HEK293T (cell line): ENCODE measurements around the gene ITSN2.

ENCODE experiments used
- CTCF ChIA-PET: fragments of 350-600 bp; formaldehyde crosslinking; extraction: SDS; loops from one replicate; lab custom pipeline; 2021; ENCODE audit warnings: antibody characterized with exemption, inconsistent platforms; lab: Yijun Ruan, JAX
- POLR2A ChIA-PET: fragments of 350-600 bp; formaldehyde crosslinking; extraction: SDS; loops from one replicate; lab custom pipeline; 2020; ENCODE audit warnings: antibody characterized with exemption, inconsistent platforms; lab: Yijun Ruan, JAX
- DNase-seq: peaks from one replicate; pipeline ENCODE4 v3.0.0; 2012; ENCODE audit warnings: mixed read lengths; ENCODE audit errors: extremely low spot score
- ARNT ChIP-seq: fragments of 450-650 bp; IDR thresholded peaks from 2 replicates; pipeline ENCODE4 v1.6.1; 2017; ENCODE audit warnings: mild to moderate bottlenecking
- BHLHE40 ChIP-seq: fragments of 450-650 bp; IDR thresholded peaks from 2 replicates; pipeline ENCODE4 v1.6.1; 2016; ENCODE audit warnings: mild to moderate bottlenecking, moderate library complexity, borderline replicate concordance
- CTBP1 ChIP-seq: fragments of 450-650 bp; IDR thresholded peaks from 2 replicates; pipeline ENCODE4 v1.6.1; 2016; ENCODE audit warnings: borderline replicate concordance
- ELF4 ChIP-seq: fragments of 450-650 bp; IDR thresholded peaks from 2 replicates; pipeline ENCODE4 v1.6.1; 2017; ENCODE audit warnings: antibody characterized with exemption
- FOXA1 ChIP-seq: fragments of 450-650 bp; IDR thresholded peaks from 2 replicates; pipeline ENCODE4 v1.6.1; 2016; ENCODE audit warnings: mild to moderate bottlenecking
- FOXK2 ChIP-seq: fragments of 450-650 bp; IDR thresholded peaks from 2 replicates; pipeline ENCODE4 v1.6.1; 2016; ENCODE audit warnings: mild to moderate bottlenecking
- FOXM1 ChIP-seq: fragments of 450-650 bp; IDR thresholded peaks from 2 replicates; pipeline ENCODE4 v1.6.1; 2017; ENCODE audit warnings: mild to moderate bottlenecking, borderline replicate concordance
- HDGF ChIP-seq: fragments of 450-650 bp; IDR thresholded peaks from 2 replicates; pipeline ENCODE4 v1.6.1; 2017; ENCODE audit warnings: antibody characterized with exemption, borderline replicate concordance
- L3MBTL2 ChIP-seq: fragments of 450-650 bp; conservative IDR thresholded peaks from 2 replicates; pipeline ENCODE4 v1.6.1; 2016; ENCODE audit warnings: mild to moderate bottlenecking
- LEF1 ChIP-seq: fragments of 450-650 bp; IDR thresholded peaks from 2 replicates; pipeline ENCODE4 v1.6.1; 2017; ENCODE audit warnings: mild to moderate bottlenecking, borderline replicate concordance
- NFRKB ChIP-seq: fragments of 450-650 bp; IDR thresholded peaks from 2 replicates; pipeline ENCODE4 v1.6.1; 2016; ENCODE audit warnings: mild to moderate bottlenecking, moderate library complexity
- SP1 ChIP-seq: fragments of 450-650 bp; IDR thresholded peaks from 2 replicates; pipeline ENCODE4 v1.6.1; 2017
- SUZ12 ChIP-seq: fragments of 450-650 bp; IDR thresholded peaks from 2 replicates; pipeline ENCODE4 v1.6.1; 2016; ENCODE audit warnings: mild to moderate bottlenecking
- TARDBP ChIP-seq: fragments of 450-650 bp; IDR thresholded peaks from 2 replicates; pipeline ENCODE4 v1.6.1; 2016
- ZNF384 ChIP-seq: fragments of 450-650 bp; IDR thresholded peaks from 2 replicates; pipeline ENCODE4 v1.6.1; 2016
- TF ChIP-seq, protein P1 (sequence below): fragments of 450-650 bp; IDR thresholded peaks from 2 replicates; pipeline ENCODE4 v1.6.1; 2016

The ITSN2 gene

DNA sequence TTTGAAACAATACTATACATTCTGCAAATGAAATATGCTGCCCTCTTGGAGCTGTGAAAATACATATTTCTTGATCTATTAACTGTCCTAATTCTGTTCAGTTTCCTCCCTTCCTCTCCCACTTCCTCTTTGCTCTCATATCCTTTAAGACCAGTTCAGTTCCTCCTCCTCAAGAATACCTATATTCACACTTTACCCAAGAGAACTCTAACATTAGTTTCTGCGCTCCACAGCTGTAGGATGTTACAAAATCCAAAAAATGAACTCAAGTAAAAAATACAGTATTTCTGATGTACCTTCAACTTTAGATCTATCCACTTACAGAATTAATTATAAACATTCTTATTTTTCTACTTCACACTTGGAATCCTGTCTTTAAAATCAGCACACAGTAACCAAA is 5.4 kb downstream of the ITSN2 start:
- no peak for DNase-seq
- ChIA-PET CTCF (no interaction called here), POLR2A (no interaction called here)
- TF ChIP-seq SUZ12 (no peak), CTBP1 (no peak), NFRKB (no peak), L3MBTL2 (no peak), HDGF (no peak), SP1 (no peak), FOXK2 (no peak), BHLHE40 (no peak), FOXM1 (no peak), ARNT (no peak), TARDBP (no peak), ZNF384 (no peak), ELF4 (no peak), LEF1 (no peak), FOXA1 (no peak)
- TF ChIP-seq, protein P1, sequence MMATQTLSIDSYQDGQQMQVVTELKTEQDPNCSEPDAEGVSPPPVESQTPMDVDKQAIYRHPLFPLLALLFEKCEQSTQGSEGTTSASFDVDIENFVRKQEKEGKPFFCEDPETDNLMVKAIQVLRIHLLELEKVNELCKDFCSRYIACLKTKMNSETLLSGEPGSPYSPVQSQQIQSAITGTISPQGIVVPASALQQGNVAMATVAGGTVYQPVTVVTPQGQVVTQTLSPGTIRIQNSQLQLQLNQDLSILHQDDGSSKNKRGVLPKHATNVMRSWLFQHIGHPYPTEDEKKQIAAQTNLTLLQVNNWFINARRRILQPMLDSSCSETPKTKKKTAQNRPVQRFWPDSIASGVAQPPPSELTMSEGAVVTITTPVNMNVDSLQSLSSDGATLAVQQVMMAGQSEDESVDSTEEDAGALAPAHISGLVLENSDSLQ: no peak

DNA sequence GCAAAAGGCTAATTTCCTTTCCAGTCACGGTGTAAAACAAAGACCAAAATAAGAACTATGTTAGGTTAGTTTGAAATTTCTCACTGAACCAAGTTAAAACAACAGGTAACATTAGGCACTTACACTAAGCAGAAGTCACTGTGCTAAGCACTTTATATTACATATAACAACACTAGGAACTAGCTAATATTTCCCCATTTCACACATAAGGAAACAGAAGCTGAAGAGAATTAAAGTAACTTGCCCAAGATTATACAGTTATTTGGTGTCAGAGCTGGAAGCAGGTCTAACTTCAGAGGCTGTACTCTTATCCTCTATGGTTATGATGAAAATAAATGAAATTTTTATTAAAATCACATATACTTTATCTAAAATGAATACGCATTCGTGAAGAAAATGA is 5.9 kb downstream of the ITSN2 start:
- CTCF ChIA-PET: no interaction called here
- no peak for DNase-seq
- POLR2A ChIA-PET: no interaction called here
- TF ChIP-seq TARDBP: no peak
- no peak for TF ChIP-seq L3MBTL2
- no peak for TF ChIP-seq ELF4

DNA sequence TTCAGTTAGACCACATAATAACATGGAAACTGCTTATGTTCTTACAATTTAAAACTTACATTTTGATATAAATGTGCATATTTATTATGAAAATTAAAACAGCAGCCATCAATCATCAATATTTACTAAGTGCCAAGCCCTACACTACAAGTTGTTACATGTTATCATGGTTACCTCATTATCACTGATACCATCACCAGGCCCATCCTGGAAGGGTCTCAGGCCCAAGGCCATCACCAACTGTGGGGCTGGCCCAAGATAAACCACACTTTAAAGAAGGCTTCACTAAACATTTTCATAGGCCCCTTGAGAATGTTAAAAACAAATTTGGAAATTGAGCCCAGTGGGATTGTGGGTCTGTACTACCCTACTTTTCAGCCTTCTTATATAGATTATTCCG is 6.4 kb downstream of the ITSN2 start:
- ChIA-PET CTCF (interaction anchor here (0.6 to 0.7 kb wide), 2 partner anchors 41 to 233 kb away, joined by 3 to 6 read pairs; no protein-coding TSS in a partner anchor), POLR2A (no interaction called here)

DNA sequence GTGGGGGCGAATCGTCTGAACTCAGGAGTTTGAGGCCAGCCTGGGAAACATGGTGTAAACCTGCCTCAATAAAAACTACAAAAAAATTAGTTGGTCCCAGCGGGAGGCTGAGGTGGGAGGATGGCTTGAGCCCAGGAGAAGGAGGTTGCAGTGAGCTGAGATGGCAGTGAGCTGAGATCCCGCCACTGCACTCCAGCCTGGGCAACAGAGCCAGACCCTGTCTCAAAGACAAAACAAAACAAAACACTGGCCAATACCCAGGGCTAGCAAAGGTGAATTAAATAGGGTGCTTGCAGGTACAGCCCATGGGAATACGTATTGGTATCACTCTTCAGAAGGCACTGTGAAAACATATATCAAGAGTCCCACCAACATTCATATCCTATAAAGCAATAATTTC is 7.0 kb downstream of the ITSN2 start:
- TF ChIP-seq FOXA1 (no peak), BHLHE40 (no peak), SP1 (no peak), CTBP1 (no peak), ARNT (no peak), HDGF (no peak), L3MBTL2 (no peak), NFRKB (no peak), FOXK2 (no peak), LEF1 (no peak), TARDBP (no peak), ZNF384 (no peak), ELF4 (no peak)
- TF ChIP-seq, protein P1: no peak
- no peak for DNase-seq
- POLR2A ChIA-PET: no interaction called here
- CTCF ChIA-PET: interaction anchor here (0.6 to 0.7 kb wide), 2 partner anchors 41 to 232 kb away, joined by 3 to 6 read pairs; no protein-coding TSS in a partner anchor

More for the DNA sequence above, 6.4 kb downstream of the ITSN2 start:
- no peak for DNase-seq
- TF ChIP-seq, protein P1: peak; percentile 40
- no peak for TF ChIP-seq ZNF384

DNA sequence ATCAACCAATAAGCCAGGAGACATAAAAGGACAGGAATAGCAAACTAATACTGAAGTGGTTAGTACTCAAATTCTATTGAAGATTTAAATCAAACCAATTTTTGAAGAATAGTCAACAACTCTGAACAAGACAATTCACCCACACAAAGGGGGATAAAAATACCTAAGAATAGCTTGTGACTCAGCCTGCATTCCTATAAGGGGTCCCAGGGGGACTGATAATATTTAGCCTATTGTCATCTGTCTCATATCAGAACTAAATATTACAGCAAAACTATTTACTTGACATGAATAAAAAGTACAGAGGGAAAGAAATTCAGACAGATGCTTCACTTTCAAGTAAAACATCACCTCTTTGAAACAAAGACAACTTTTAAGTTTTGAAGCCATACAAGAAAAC is 7.7 kb downstream of the ITSN2 start:
- no peak for TF ChIP-seq SUZ12
- TF ChIP-seq, protein P1: no peak
- no peak for TF ChIP-seq TARDBP
- TF ChIP-seq ZNF384: no peak
- no peak for TF ChIP-seq HDGF
- no peak for TF ChIP-seq CTBP1
- no peak for TF ChIP-seq FOXK2
- no peak for TF ChIP-seq BHLHE40
- no peak for TF ChIP-seq NFRKB
- TF ChIP-seq ARNT: no peak
- TF ChIP-seq L3MBTL2: no peak
- TF ChIP-seq LEF1: no peak
- TF ChIP-seq FOXM1: no peak
- TF ChIP-seq SP1: no peak
- no peak for TF ChIP-seq ELF4
- no peak for TF ChIP-seq FOXA1
- DNase-seq: no peak
- ChIA-PET POLR2A (no interaction called here), CTCF (no interaction called here)

DNA sequence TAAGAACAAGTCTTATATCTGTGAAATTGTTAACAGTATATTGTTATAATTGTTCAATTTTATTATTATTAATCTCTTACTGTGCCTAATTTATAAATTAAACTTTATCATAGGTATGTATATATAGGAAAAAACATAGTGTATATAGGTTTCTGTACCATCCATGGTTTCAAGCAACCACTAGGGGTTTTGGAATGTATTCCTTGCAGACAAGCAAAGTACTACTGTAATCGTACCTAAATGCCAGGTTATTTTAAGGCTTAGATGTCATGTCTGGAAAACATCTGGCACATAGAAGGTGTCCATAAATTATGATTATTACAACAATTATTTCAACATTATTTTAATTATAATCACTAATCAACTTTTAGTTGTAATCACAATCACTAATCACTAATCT is 8.4 kb downstream of the ITSN2 start:
- POLR2A ChIA-PET: no interaction called here
- TF ChIP-seq HDGF (no peak), SP1 (no peak), FOXA1 (no peak), FOXM1 (no peak), BHLHE40 (no peak), L3MBTL2 (no peak), SUZ12 (no peak), TARDBP (no peak), LEF1 (no peak), FOXK2 (no peak), NFRKB (no peak), CTBP1 (no peak), ARNT (no peak)
- TF ChIP-seq, protein P1: no peak

More for the DNA sequence above, 8.4 kb downstream of the ITSN2 start:
- DNase-seq: no peak
- CTCF ChIA-PET: no interaction called here
